PC-9 (cell line): Measurements from ENCODE around the gene SAMD14.

ENCODE experiments used
- EZH2 ChIP-seq: fragments of 200-600 bp; sonication (generic); IDR thresholded peaks from 2 replicates; pipeline ENCODE4 v1.8.0; 2017; ENCODE audit warnings: antibody characterized with exemption, low read depth
- TF ChIP-seq, protein P1 (sequence below): fragments of 200-600 bp; sonication (generic); conservative IDR thresholded peaks from 2 replicates; pipeline ENCODE4 v1.6.1; 2017; ENCODE audit warnings: mixed run types, antibody characterized with exemption, mild to moderate bottlenecking, moderate library complexity

GRCh38 chr17:50127697-50128361 is 2.1 kb downstream of the SAMD14 start:
- TF ChIP-seq, protein P1, sequence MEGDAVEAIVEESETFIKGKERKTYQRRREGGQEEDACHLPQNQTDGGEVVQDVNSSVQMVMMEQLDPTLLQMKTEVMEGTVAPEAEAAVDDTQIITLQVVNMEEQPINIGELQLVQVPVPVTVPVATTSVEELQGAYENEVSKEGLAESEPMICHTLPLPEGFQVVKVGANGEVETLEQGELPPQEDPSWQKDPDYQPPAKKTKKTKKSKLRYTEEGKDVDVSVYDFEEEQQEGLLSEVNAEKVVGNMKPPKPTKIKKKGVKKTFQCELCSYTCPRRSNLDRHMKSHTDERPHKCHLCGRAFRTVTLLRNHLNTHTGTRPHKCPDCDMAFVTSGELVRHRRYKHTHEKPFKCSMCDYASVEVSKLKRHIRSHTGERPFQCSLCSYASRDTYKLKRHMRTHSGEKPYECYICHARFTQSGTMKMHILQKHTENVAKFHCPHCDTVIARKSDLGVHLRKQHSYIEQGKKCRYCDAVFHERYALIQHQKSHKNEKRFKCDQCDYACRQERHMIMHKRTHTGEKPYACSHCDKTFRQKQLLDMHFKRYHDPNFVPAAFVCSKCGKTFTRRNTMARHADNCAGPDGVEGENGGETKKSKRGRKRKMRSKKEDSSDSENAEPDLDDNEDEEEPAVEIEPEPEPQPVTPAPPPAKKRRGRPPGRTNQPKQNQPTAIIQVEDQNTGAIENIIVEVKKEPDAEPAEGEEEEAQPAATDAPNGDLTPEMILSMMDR, result no peak
- no peak for TF ChIP-seq EZH2
